Activated CD4-positive, alpha-beta memory T cell treated with anti-CD3 and anti-CD28 coated beads for 36 hours (primary cell): Measurements from ENCODE around the gene DGCR2. TPM values are rescaled to one million over a fixed set of nuclear protein-coding genes. Genes with fewer than 3 reads are reported as not detected.
"Not testable (repeated sequence)": the region's sequence is repeated elsewhere in the genome, so short reads cannot be mapped to it uniquely, and the experiment has no call there.

Experiments used
- CTCF ChIA-PET: fragments of 350-600 bp; sonication (Branson Sonifier 250); formaldehyde crosslinking; loops from one replicate; lab custom pipeline; 2021; ENCODE audit warnings: antibody characterized with exemption, inconsistent platforms; lab: Charles Lee
- POLR2A ChIA-PET: fragments of 350-600 bp; sonication (Branson Sonifier 250); formaldehyde crosslinking; loops from one replicate; lab custom pipeline; 2021; ENCODE audit warnings: antibody characterized with exemption; lab: Charles Lee
- DNase-seq: peaks from one replicate; pipeline ENCODE4 v3.0.0-alpha.2; 2020
- H3K27ac Mint-ChIP-seq: one replicate; pipeline ENCODE4 v1.8.0; 2021; ENCODE audit warnings: mixed read lengths
- H3K27me3 Mint-ChIP-seq: one replicate; pipeline ENCODE4 v1.8.0; 2021; ENCODE audit warnings: mixed read lengths
- H3K36me3 Mint-ChIP-seq: one replicate; pipeline ENCODE4 v1.8.0; 2021; ENCODE audit warnings: mixed read lengths
- H3K4me1 Mint-ChIP-seq: one replicate; pipeline ENCODE4 v1.8.0; 2021; ENCODE audit warnings: low read depth, mixed read lengths
- H3K4me3 Mint-ChIP-seq: one replicate; pipeline ENCODE4 v1.8.0; 2021; ENCODE audit warnings: mild to moderate bottlenecking, mixed read lengths
- H3K9me3 Mint-ChIP-seq: one replicate; pipeline ENCODE4 v1.8.0; 2021; ENCODE audit warnings: mixed read lengths
- intact Hi-C: fragments of 100-400 bp; cut with micrococcal nuclease; formaldehyde crosslinking; loops from one replicate; pipeline ENCODE4 v1.15.1; 2023
- total RNA-seq, 2 experiments: library from RNA; stranded (reverse); gene quantifications; one replicate each; pipeline ENCODE4 v1.2.3, GENCODE V29; 2021

DGCR2 gene
- total RNA-seq, 2 experiments from 2014 or later = 17.4 to 17.6 TPM

- intact Hi-C loops = no loop called here
- Mint-ChIP-seq H3K27me3 (peaks cover 24% of the 10 kb centered on the region), H3K4me3 (no peak overlapping the region), H3K4me1 (peaks cover 3% of the 10 kb centered on the region), H3K27ac (no peak overlapping the region), H3K36me3 (no peaks in the 10 kb centered on the region), H3K9me3 (no peaks in the 10 kb centered on the region)
- POLR2A ChIA-PET = no interaction called here
- CTCF ChIA-PET = no interaction called here
- no peak for DNase-seq
Observed at GRCh38 chr22:19019029-19019678, 103.1 kb downstream of the DGCR2 start.

GRCh38 chr22:19018256-19018655 lies 104.0 kb downstream of the DGCR2 start:
- DNase-seq = no peak
- intact Hi-C loops = no loop called here
- Mint-ChIP-seq H3K36me3 (no peaks in the 10 kb centered on the region), H3K9me3 (no peaks in the 10 kb centered on the region), H3K27me3 (peaks cover 24% of the 10 kb centered on the region), H3K4me3 (no peak overlapping the region), H3K27ac (no peak overlapping the region), H3K4me1 (peaks cover 3% of the 10 kb centered on the region)
- ChIA-PET CTCF (no interaction called here), POLR2A (no interaction called here)

- H3K27ac Mint-ChIP-seq = no peak overlapping the region
- no peak for DNase-seq
- intact Hi-C loops = no loop called here
- peaks cover 25% of the 10 kb centered on the region for H3K27me3 Mint-ChIP-seq
- no peaks in the 10 kb centered on the region for H3K9me3 Mint-ChIP-seq
- ChIA-PET CTCF (no interaction called here), POLR2A (no interaction called here)
- no peaks in the 10 kb centered on the region for H3K36me3 Mint-ChIP-seq
- no peaks in the 10 kb centered on the region for H3K4me1 Mint-ChIP-seq
- H3K4me3 Mint-ChIP-seq = no peak overlapping the region
Observed at GRCh38 chr22:19016081-19016766, 106.0 kb downstream of the DGCR2 start.

GRCh38 chr22:19014886-19015285 lies 107.3 kb downstream of the DGCR2 start:
- intact Hi-C loops = no loop called here
- ChIA-PET POLR2A (no interaction called here), CTCF (no interaction called here)
- Mint-ChIP-seq H3K27me3 (peaks cover 24% of the 10 kb centered on the region), H3K4me1 (no peaks in the 10 kb centered on the region), H3K36me3 (no peaks in the 10 kb centered on the region), H3K9me3 (no peaks in the 10 kb centered on the region), H3K27ac (no peak overlapping the region), H3K4me3 (no peak overlapping the region)
- DNase-seq = no peak

GRCh38 chr22:19013881-19014598 lies 108.2 kb downstream of the DGCR2 start:
- CTCF ChIA-PET, H3K27ac Mint-ChIP-seq, POLR2A ChIA-PET: not testable (repeated sequence)

DNA sequence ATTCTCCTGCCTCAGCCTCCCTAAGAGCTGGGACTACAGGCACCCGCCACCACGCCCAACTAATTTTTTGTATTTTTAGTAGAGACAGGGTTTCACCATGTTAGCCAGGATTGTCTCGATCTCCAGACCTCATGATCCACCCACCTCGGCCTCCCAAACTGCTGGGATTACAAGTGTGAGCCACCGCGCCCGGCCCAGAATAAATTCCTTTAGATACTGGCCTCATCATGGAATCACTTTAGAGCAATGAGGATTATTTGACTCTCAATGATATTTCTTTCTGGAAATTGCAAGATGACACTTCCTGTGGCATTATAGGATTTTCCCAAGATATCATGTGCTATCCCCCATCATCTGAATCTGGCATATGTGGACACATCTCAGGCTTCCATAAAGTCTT lies 108.8 kb downstream of the DGCR2 start:
- POLR2A ChIA-PET, H3K4me1 Mint-ChIP-seq, intact Hi-C loops, H3K27ac Mint-ChIP-seq, H3K36me3 Mint-ChIP-seq, CTCF ChIA-PET, DNase-seq, H3K4me3 Mint-ChIP-seq, H3K9me3 Mint-ChIP-seq: not testable (repeated sequence)
- peaks cover 16% of the 10 kb centered on the region for H3K27me3 Mint-ChIP-seq

More at GRCh38 chr22:19013881-19014598, 108.2 kb downstream of the DGCR2 start:
- H3K36me3 Mint-ChIP-seq, DNase-seq, H3K4me3 Mint-ChIP-seq, intact Hi-C loops, H3K9me3 Mint-ChIP-seq, H3K4me1 Mint-ChIP-seq: not testable (repeated sequence)
- H3K27me3 Mint-ChIP-seq = peaks cover 19% of the 10 kb centered on the region

DNA sequence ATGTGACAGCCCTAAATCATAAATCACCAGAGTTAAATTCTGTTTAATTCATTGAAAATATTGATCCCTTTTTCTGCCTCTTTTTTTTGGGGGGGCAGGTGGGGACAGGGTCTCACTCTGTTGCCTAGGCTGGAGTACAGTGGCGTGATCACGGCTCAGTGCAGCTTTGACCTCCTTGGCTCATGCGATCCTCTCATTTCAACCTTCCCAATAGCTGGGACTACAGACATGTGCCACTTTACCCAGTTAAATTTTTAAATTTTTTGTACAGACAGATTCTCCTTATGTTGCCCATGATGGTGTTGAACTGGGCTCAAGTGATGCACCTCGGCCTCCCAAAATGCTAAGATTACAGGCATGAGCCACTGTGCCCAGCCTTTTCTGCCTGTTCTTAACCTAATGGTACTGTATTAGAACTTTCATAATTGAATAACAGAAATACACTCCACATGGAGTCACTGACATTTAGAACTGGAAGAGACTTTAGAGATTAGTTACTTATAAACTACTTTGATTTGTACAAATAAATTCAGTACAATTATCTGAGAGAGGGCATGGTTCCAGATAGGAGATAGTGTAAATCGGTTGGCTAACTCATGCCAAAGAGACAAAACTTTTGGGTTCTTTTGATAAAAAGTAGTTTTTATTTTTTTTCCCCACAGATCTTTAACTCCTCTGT lies 109.8 kb downstream of the DGCR2 start:
- no peak overlapping the region for H3K27ac Mint-ChIP-seq
- H3K4me1 Mint-ChIP-seq = no peaks in the 10 kb centered on the region
- CTCF ChIA-PET = no interaction called here
- POLR2A ChIA-PET = no interaction called here
- no peaks in the 10 kb centered on the region for H3K9me3 Mint-ChIP-seq
- H3K4me3 Mint-ChIP-seq = no peak overlapping the region
- no peaks in the 10 kb centered on the region for H3K36me3 Mint-ChIP-seq
- DNase-seq = no peak
- intact Hi-C loops = no loop called here
- peaks cover 13% of the 10 kb centered on the region for H3K27me3 Mint-ChIP-seq

DNA sequence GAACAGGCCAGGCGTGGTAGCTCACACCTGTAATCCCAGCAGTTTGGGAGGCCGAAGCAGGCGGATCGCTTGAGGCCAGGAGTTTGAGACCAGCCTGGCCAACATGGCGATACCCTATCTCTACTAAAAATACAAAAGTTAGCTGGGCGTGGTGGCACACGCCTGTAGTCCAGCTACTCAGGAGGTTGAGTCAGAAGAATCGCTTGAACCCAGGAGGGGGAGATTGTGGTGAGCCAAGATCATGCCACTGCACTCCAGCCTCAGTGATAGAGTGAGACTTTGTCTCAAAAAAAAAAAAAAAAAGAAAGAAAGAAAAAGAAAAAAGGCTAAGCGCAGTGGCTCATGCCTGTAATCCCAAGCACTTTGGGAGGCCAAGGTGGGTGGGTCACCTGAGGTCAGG lies 110.6 kb downstream of the DGCR2 start:
- DNase-seq, H3K36me3 Mint-ChIP-seq, intact Hi-C loops, CTCF ChIA-PET, H3K4me3 Mint-ChIP-seq, H3K27ac Mint-ChIP-seq, H3K4me1 Mint-ChIP-seq, H3K9me3 Mint-ChIP-seq, POLR2A ChIA-PET: not testable (repeated sequence)
- H3K27me3 Mint-ChIP-seq = peaks cover 14% of the 10 kb centered on the region

DNA sequence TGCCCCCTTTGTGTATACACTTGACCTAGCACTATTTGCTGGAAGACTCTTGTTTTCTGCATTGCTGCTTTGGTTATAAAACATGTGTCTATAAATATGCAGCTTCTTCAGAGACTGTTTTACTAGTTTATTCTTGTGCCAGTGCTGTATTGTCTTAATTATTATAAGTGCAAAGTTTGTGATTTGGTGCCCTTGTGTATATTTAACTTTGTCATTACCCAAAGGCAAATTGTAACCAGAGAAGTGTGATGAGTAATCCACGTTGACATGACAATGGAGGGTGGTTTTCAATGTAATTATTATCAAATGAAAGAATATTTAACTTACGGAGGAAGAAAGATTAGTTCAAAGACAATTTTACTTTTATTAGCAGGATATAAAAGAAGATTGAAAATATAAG lies 111.1 kb downstream of the DGCR2 start:
- CTCF ChIA-PET = no interaction called here
- intact Hi-C loops = no loop called here
- Mint-ChIP-seq H3K27me3 (peaks cover 14% of the 10 kb centered on the region), H3K4me1 (no peaks in the 10 kb centered on the region), H3K36me3 (no peaks in the 10 kb centered on the region), H3K27ac (no peak overlapping the region), H3K9me3 (no peaks in the 10 kb centered on the region), H3K4me3 (no peak overlapping the region)
- no peak for DNase-seq
- POLR2A ChIA-PET = no interaction called here

DNA sequence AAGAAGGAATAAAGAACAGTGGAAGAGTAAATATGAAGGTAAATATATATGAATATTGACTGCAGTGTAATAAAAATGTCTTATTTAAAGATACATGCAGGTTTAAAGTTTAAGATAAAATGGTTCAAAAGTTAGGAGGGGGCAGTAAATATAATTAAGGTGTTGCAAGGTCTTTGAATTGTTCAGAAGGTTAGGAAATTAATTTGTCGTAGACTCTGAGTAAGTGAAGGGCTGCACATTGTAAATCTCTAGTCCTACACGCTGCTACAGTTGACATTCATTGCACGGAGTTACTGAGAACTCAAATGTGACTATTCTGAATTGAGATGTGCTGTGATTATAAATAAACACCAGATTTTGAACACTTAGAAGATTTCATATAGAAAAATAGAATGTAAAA lies 116.3 kb downstream of the DGCR2 start:
- H3K36me3 Mint-ChIP-seq = no peaks in the 10 kb centered on the region
- ChIA-PET CTCF (no interaction called here), POLR2A (no interaction called here)
- no peak overlapping the region for H3K4me3 Mint-ChIP-seq
- no peak overlapping the region for H3K27ac Mint-ChIP-seq
- no peaks in the 10 kb centered on the region for H3K9me3 Mint-ChIP-seq
- intact Hi-C loops = no loop called here
- H3K4me1 Mint-ChIP-seq = no peaks in the 10 kb centered on the region
- no peak for DNase-seq
- peaks cover 16% of the 10 kb centered on the region for H3K27me3 Mint-ChIP-seq

DNA sequence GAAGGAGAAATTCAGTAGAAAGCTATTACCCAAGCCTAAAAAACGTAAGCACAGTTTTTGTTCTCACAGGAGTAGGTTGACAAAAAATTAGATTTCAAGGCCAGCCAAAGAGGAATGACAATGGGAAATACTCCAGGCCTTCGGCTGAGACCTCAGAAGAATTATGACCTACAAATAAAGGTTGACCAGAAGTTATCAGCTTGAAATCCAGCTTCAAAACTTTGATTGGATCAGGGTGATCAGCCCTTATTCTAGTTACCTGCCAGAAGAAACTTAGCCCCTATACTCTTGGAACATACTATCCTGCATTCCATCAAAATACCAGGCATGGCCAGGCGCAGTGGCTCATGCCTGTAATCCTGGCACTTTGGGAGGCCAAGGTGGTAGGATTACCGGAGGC lies 117.7 kb downstream of the DGCR2 start:
- ChIA-PET POLR2A (no interaction called here), CTCF (no interaction called here)
- no peaks in the 10 kb centered on the region for H3K9me3 Mint-ChIP-seq
- H3K27me3 Mint-ChIP-seq = peaks cover 15% of the 10 kb centered on the region
- no peaks in the 10 kb centered on the region for H3K4me1 Mint-ChIP-seq
- no peak overlapping the region for H3K27ac Mint-ChIP-seq
- DNase-seq = no peak
- no peaks in the 10 kb centered on the region for H3K36me3 Mint-ChIP-seq
- intact Hi-C loops = no loop called here
- no peak overlapping the region for H3K4me3 Mint-ChIP-seq

DNA sequence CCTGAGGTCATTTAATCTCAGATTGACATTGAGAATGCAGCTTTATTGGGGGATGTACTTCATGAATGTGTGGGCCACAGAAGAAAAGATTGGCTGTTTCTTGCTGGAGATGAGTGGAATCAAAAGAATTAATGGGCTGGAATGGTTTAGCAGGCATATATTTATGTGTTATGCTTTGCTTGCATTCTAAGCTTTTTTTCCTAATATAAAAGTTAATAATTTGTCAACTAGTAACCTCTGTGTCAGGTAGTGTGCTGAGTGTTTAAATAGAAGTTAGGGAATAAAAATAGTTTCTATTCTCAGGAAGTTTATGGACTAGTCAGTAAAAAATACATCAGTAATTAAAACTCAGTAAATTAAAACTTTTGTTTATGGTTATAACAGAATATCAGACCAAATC lies 118.7 kb downstream of the DGCR2 start:
- H3K4me1 Mint-ChIP-seq = no peaks in the 10 kb centered on the region
- no peak overlapping the region for H3K27ac Mint-ChIP-seq
- H3K36me3 Mint-ChIP-seq = no peaks in the 10 kb centered on the region
- DNase-seq = no peak
- POLR2A ChIA-PET = no interaction called here
- H3K4me3 Mint-ChIP-seq = no peak overlapping the region
- no peaks in the 10 kb centered on the region for H3K9me3 Mint-ChIP-seq
- CTCF ChIA-PET = no interaction called here
- peaks cover 15% of the 10 kb centered on the region for H3K27me3 Mint-ChIP-seq
- intact Hi-C loops = no loop called here
